Retinal pigment epithelial cell (primary cell): ENCODE results near the gene SLC16A12.

Experiments used
- DNase-seq: peaks from one replicate; pipeline ENCODE4 v3.0.0-alpha.2; 2010; ENCODE audit warnings: low read depth
- H3K4me3 ChIP-seq: 2 replicates; pipeline ENCODE4 v1.5.1; 2011; ENCODE audit warnings: mild to moderate bottlenecking, low read length, control low read depth, moderate library complexity
- CTCF ChIP-seq: conservative IDR thresholded peaks from 2 replicates; pipeline ENCODE4 v1.5.1; 2011; ENCODE audit warnings: low read depth, low read length, control low read depth, inconsistent platforms

SLC16A12 gene

GRCh38 chr10:89442289-89442688 lies 93.1 kb downstream of the SLC16A12 start:
- no peak for DNase-seq
- no peak overlapping the region for H3K4me3 ChIP-seq
- no peak for TF ChIP-seq CTCF

GRCh38 chr10:89440226-89441009 lies 95.0 kb downstream of the SLC16A12 start:
- DNase-seq: no peak
- H3K4me3 ChIP-seq: no peak overlapping the region
- no peak for TF ChIP-seq CTCF

GRCh38 chr10:89438525-89438924 lies 96.9 kb downstream of the SLC16A12 start:
- no peak for DNase-seq
- H3K4me3 ChIP-seq: no peak overlapping the region
- TF ChIP-seq CTCF: no peak

- TF ChIP-seq CTCF: no peak
- DNase-seq: peak; percentile 61
- H3K4me3 ChIP-seq: no peak overlapping the region
Measured at GRCh38 chr10:89431977-89432376, 103.4 kb downstream of the SLC16A12 start.

- no peak for DNase-seq
- TF ChIP-seq CTCF: no peak
- no peak overlapping the region for H3K4me3 ChIP-seq
Measured at GRCh38 chr10:89428877-89429276, 106.5 kb downstream of the SLC16A12 start.

GRCh38 chr10:89427629-89428028 lies 107.8 kb downstream of the SLC16A12 start:
- TF ChIP-seq CTCF: no peak
- DNase-seq: no peak
- no peak overlapping the region for H3K4me3 ChIP-seq

- no peak overlapping the region for H3K4me3 ChIP-seq
- no peak for DNase-seq
- TF ChIP-seq CTCF: peak; percentile 74
Measured at GRCh38 chr10:89426230-89426868, 109.0 kb downstream of the SLC16A12 start.
